Upper lobe of left lung (tissue), 4 donors: ENCODE results near the gene NAIP.
"Not testable (repeated sequence)": the region's sequence is repeated elsewhere in the genome, so short reads cannot be mapped to it uniquely, and the experiment has no call there.

ENCODE experiments used
- CTCF ChIP-seq, 6 experiments: fragments of 450-650 bp in 4 of 6; fragments of 200-600 bp in 2 of 6; sonication (generic) in 2 of 6; IDR thresholded peaks; one replicate each; pipeline ENCODE4 v1.5.1; 2016 to 2019; ENCODE audit warnings: antibody characterized with exemption in 6 of 6
- POLR2AphosphoS5 ChIP-seq, 2 donors: sonication (generic); formaldehyde crosslinking; IDR thresholded peaks; one replicate each; pipeline ENCODE4 v1.5.1; 2017; ENCODE audit warnings: antibody characterized with exemption in 2 of 2

GRCh38 chr5:70953068-70953467 lies 72.1 kb downstream of the NAIP start:
- TF ChIP-seq CTCF, POLR2AphosphoS5 (IDR thresholded peaks at IDR 0.05): not testable (repeated sequence)
